Breast epithelium (tissue), 4 donors: ENCODE measurements around the gene CARS1. TPM values are rescaled to one million over a fixed set of nuclear protein-coding genes. Genes with fewer than 3 reads are reported as not detected.

ENCODE experiments used
- DNase-seq, 2 donors: peaks; one replicate each; pipeline ENCODE4 v3.0.0-alpha.2; 2019; ENCODE audit warnings: low spot score in 2 of 2
- H3K27ac ChIP-seq, 2 donors: fragments of 200-600 bp; sonication (generic) in 1 of 2; one replicate each; pipeline ENCODE4 v1.5.1; 2016 to 2019; ENCODE audit warnings: mild to moderate bottlenecking in 1 of 2
- H3K27me3 ChIP-seq, 2 donors: fragments of 200-600 bp; sonication (generic) in 1 of 2; one replicate each; pipeline versions ENCODE4 v1.5.1 to v1.6.0; 2017 to 2019; ENCODE audit warnings: control low read depth in 1 of 2, mild to moderate bottlenecking in 1 of 2
- H3K36me3 ChIP-seq: fragments of 200-600 bp; one replicate; pipeline ENCODE4 v1.5.1; 2019
- H3K4me1 ChIP-seq, 2 donors: fragments of 200-600 bp; sonication (generic); one replicate each; pipeline ENCODE4 v1.5.1; 2016 to 2019; ENCODE audit warnings: control low read depth in 1 of 2
- H3K4me3 ChIP-seq, 3 donors: fragments of 200-600 bp; sonication (generic); 1 replicate in 2 of 3; 2 replicates in 1 of 3; pipeline ENCODE4 v1.5.1; 2016 to 2019; ENCODE audit warnings: mild to moderate bottlenecking in 3 of 3, moderate library complexity in 2 of 3
- H3K9me3 ChIP-seq, 2 donors: fragments of 200-600 bp; sonication (generic) in 1 of 2; one replicate each; pipeline ENCODE4 v1.5.1; 2016 to 2019; ENCODE audit warnings: control low read depth in 1 of 2
- POLR2A ChIP-seq: fragments of 450-650 bp; IDR thresholded peaks from one replicate; pipeline ENCODE4 v1.6.1; 2016; ENCODE audit warnings: antibody characterized with exemption, mild to moderate bottlenecking, moderate library complexity
- POLR2AphosphoS5 ChIP-seq, 3 donors: sonication (generic); formaldehyde crosslinking; IDR thresholded peaks; one replicate each; pipeline ENCODE4 v1.6.1; 2017; ENCODE audit warnings: antibody characterized with exemption in 3 of 3
- intact Hi-C: fragments of 100-400 bp; cut with DNase I; formaldehyde crosslinking; loops from one replicate; pipeline ENCODE4 v1.15.1; 2023; ENCODE audit warnings: low total_unique reads
- total RNA-seq, 3 donors: library from RNA; depleted of rRNA; stranded (reverse); fragments of >200 nt; gene quantifications; one replicate each; pipeline ENCODE4 v1.1.0, GENCODE V29; 2016
- TF ChIP-seq, protein P1 (sequence below), 3 donors: fragments of 450-650 bp; IDR thresholded peaks; one replicate each; pipeline ENCODE4 v1.5.1; 2016 to 2017; ENCODE audit warnings: antibody characterized with exemption in 3 of 3, mild to moderate bottlenecking in 3 of 3, moderate library complexity in 3 of 3

Gene CARS1
- total RNA-seq, 3 donors from 2014 or later = 30.1 to 42.6 (median 40.7) TPM

DNA sequence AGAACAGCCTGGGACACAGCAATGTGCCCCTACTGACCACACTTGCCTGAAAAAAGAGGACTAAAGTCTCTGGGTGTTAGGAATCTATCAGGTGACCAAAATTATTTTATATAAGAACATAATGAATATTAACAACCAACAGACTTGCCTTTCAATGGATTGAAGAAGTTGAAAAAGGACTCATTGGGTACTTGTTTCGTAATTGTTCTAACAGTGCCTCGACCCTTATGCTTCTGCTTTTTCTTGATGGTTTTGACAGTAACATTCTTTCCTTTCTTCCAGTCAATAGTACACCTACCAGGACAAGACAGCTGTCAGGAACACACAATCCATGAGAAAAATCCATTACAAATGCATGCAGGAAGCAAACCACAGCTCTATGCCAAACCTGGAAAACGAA is 99.0 kb downstream of the CARS1 start:
- H3K27me3 ChIP-seq = no peaks in the 10 kb centered on the region
- peaks cover 5% of the 10 kb centered on the region for H3K36me3 ChIP-seq
- DNase-seq = no peak
- intact Hi-C loops = no loop called here
- no peaks in the 10 kb centered on the region for H3K4me1 ChIP-seq
- H3K27ac ChIP-seq = no peak overlapping the region
- TF ChIP-seq, protein P1, sequence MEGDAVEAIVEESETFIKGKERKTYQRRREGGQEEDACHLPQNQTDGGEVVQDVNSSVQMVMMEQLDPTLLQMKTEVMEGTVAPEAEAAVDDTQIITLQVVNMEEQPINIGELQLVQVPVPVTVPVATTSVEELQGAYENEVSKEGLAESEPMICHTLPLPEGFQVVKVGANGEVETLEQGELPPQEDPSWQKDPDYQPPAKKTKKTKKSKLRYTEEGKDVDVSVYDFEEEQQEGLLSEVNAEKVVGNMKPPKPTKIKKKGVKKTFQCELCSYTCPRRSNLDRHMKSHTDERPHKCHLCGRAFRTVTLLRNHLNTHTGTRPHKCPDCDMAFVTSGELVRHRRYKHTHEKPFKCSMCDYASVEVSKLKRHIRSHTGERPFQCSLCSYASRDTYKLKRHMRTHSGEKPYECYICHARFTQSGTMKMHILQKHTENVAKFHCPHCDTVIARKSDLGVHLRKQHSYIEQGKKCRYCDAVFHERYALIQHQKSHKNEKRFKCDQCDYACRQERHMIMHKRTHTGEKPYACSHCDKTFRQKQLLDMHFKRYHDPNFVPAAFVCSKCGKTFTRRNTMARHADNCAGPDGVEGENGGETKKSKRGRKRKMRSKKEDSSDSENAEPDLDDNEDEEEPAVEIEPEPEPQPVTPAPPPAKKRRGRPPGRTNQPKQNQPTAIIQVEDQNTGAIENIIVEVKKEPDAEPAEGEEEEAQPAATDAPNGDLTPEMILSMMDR (IDR thresholded peaks at IDR 0.05) = no peak
- TF ChIP-seq POLR2AphosphoS5 (IDR thresholded peaks at IDR 0.05) (no peak), POLR2A (no peak)
- no peaks in the 10 kb centered on the region for H3K9me3 ChIP-seq
- H3K4me3 ChIP-seq = no peak overlapping the region

DNA sequence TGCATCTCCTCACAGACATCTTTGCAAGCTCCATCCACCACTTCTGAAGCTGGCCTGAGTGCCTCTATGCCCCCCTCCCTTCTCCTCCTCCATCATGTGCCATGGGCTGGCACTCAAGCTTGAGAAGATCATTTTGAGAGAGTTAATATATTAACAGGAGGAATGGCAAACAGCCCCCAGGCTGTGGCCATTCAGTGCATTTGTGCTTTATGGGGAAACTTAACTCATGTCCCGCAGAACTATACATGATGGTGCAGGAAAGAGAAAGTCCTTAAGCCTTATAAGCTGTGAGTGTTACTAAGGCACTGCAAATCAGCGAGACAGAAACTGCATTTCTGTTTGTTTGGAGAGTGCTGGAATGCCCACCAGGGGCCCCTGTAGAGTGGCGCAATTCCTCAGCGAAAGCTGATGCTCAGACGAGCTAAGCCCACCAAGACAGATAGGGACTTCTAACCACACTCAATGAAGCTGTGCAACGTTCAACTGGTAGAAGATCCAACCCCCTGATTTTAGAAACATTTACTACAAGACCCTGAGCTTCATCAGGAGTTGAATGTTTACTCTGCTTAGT is 101.2 kb downstream of the CARS1 start:
- intact Hi-C loops = no loop called here
- H3K4me1 ChIP-seq = no peaks in the 10 kb centered on the region
- H3K36me3 ChIP-seq = peaks cover 6% of the 10 kb centered on the region
- no peak overlapping the region for H3K27ac ChIP-seq
- no peaks in the 10 kb centered on the region for H3K9me3 ChIP-seq
- no peak for DNase-seq
- no peak overlapping the region for H3K4me3 ChIP-seq
- no peaks in the 10 kb centered on the region for H3K27me3 ChIP-seq
- TF ChIP-seq POLR2A = no peak
- TF ChIP-seq POLR2AphosphoS5 (IDR thresholded peaks at IDR 0.05) = no peak
- TF ChIP-seq, protein P1 (IDR thresholded peaks at IDR 0.05) = no peak

DNA sequence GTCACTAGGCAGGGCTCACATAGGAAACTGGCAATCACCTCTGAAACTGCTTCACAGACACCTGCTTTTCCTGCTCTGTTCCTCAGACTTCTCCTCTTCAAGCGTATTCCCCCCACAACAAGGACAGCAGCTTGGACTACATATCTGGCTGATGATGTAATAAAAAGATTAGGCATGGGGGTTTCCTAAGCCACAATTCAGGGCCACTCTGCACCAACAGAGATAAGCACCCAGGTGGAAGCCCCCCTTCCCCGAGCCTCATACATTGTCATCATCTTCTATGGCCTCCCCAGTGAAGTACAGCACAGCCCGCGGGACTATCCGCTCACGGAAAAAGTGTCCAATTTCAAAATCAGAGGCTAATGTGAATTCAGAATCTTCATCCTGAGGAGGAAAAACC is 103.0 kb downstream of the CARS1 start:
- intact Hi-C loops = no loop called here
- Histone ChIP-seq H3K27me3 (no peaks in the 10 kb centered on the region), H3K27ac (no peak overlapping the region), H3K9me3 (no peaks in the 10 kb centered on the region), H3K4me1 (no peaks in the 10 kb centered on the region), H3K4me3 (no peak overlapping the region), H3K36me3 (peaks cover 6% of the 10 kb centered on the region)
- no peak for DNase-seq
- TF ChIP-seq POLR2A (no peak), POLR2AphosphoS5 (IDR thresholded peaks at IDR 0.05) (no peak)
- TF ChIP-seq, protein P1 (IDR thresholded peaks at IDR 0.05) = no peak

DNA sequence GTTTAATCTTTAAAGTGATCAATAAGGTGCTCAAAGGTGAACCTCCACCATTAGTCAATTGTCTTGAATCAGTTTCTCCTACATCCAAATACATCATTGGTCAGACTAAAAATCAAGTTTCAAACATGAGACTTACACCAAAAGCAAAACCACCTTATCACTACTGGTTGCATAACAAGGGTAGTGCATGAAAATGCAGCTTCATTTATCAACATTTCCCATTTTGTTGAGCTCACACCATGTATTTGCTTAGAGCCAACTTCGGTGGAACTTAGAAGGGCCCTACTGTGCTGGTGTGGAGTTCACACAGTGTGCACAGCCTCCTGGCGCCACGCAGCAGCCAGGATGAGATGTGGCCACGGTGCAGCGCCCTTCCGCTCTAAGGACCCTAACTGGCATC is 104.9 kb downstream of the CARS1 start:
- Histone ChIP-seq H3K27ac (no peak overlapping the region), H3K27me3 (no peaks in the 10 kb centered on the region), H3K36me3 (peaks cover 6% of the 10 kb centered on the region), H3K4me3 (no peak overlapping the region), H3K4me1 (no peaks in the 10 kb centered on the region), H3K9me3 (no peaks in the 10 kb centered on the region)
- DNase-seq = no peak
- TF ChIP-seq POLR2A (no peak), POLR2AphosphoS5 (IDR thresholded peaks at IDR 0.05) (no peak)
- TF ChIP-seq, protein P1 (IDR thresholded peaks at IDR 0.05) = no peak
- intact Hi-C loops = no loop called here

DNA sequence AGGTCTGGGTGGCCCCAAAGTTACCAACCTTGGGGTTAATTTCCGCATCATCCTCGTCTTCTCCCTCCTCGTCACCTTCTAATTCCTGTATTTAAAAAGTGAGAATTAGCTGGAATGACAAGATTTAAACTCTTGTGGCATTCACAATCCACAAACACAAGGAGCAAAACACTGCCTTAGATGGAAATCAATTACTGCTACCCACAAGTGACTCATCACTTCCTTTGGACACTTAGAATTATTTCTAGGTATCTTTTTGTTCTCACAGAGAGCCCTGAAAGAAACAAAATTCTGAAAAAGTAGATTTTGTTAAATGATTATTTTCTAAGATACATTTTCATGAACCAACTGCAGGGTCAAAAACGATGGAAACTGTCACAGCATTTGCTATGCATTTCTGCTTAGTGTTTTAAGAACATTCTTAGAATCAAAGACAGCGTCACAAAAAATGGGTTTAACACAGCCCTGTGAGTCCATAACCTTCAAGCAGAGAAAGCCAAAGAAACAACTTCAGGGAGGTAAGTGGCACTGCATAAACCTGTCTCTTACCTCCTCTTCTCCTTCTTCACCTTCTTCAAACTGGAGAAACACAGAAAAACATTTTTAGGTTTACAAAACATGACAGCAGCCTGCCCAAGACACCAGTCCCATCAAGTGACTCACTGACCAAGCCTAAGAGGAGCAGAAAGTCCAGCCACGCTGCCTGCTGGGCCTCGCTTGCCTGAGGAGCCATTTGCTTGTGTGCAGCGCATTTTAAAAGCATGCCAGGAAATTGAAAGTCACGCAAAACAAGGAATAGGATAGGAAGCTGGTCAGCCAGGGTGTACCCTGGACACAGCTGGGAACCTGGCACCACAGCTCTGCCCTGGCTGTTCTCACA is 105.8 kb downstream of the CARS1 start:
- H3K9me3 ChIP-seq = no peaks in the 10 kb centered on the region
- H3K4me3 ChIP-seq = no peak overlapping the region
- H3K27ac ChIP-seq = no peak overlapping the region
- peaks cover 6% of the 10 kb centered on the region for H3K36me3 ChIP-seq
- no peak for TF ChIP-seq POLR2AphosphoS5 (IDR thresholded peaks at IDR 0.05)
- TF ChIP-seq, protein P1 (IDR thresholded peaks at IDR 0.05) = no peak
- no peak for TF ChIP-seq POLR2A
- H3K27me3 ChIP-seq = no peaks in the 10 kb centered on the region
- intact Hi-C loops = no loop called here
- DNase-seq = no peak
- no peaks in the 10 kb centered on the region for H3K4me1 ChIP-seq
